SK-N-SH treated with all-trans-retinoic acid at 6 μM for 48 hours (cell line): ENCODE measurements around the gene PIM1.

Source experiments
- ARNTL ChIP-seq: fragments of 450-650 bp; formaldehyde crosslinking; IDR thresholded peaks from 2 replicates; pipeline ENCODE4 v1.5.0; 2020; ENCODE audit warnings: low read depth, mild to moderate bottlenecking, moderate library complexity, borderline replicate concordance
- PPARA ChIP-seq: fragments of 250-450 bp; sonication (Bioruptor Pico); IDR thresholded peaks from 2 replicates; pipeline ENCODE4 v1.5.0; 2020; ENCODE audit warnings: mild to moderate bottlenecking, borderline replicate concordance
- RARB ChIP-seq: fragments of 250-450 bp; sonication (Bioruptor Pico); IDR thresholded peaks from 2 replicates; pipeline ENCODE4 v1.8.0; 2021; ENCODE audit warnings: mild to moderate bottlenecking, moderate library complexity
- ZFP3 ChIP-seq: fragments of 250-450 bp; sonication (Bioruptor Pico); IDR thresholded peaks from 2 replicates; pipeline ENCODE4 v1.5.0; 2020; ENCODE audit warnings: mild to moderate bottlenecking, moderate library complexity
- ZFP30 ChIP-seq: fragments of 450-650 bp; formaldehyde crosslinking; IDR thresholded peaks from 2 replicates; pipeline ENCODE4 v1.5.0; 2022; ENCODE audit warnings: mild to moderate bottlenecking, moderate library complexity
- TF ChIP-seq, protein P1 (sequence below): fragments of 250-450 bp; sonication (Bioruptor Pico); IDR thresholded peaks from 2 replicates; pipeline ENCODE4 v1.8.0; 2020; ENCODE audit warnings: mild to moderate bottlenecking, moderate library complexity, borderline replicate concordance
- TF ChIP-seq, protein P2 (sequence below): fragments of 250-450 bp; sonication (Bioruptor Pico); IDR thresholded peaks from 2 replicates; pipeline ENCODE4 v1.5.1; 2021; ENCODE audit warnings: mild to moderate bottlenecking, moderate library complexity
- TF ChIP-seq, protein P3 (sequence below): fragments of 250-450 bp; sonication (Bioruptor Pico); IDR thresholded peaks from 2 replicates; pipeline ENCODE4 v1.5.1; 2020; ENCODE audit warnings: low read depth, mild to moderate bottlenecking, moderate library complexity

DNA sequence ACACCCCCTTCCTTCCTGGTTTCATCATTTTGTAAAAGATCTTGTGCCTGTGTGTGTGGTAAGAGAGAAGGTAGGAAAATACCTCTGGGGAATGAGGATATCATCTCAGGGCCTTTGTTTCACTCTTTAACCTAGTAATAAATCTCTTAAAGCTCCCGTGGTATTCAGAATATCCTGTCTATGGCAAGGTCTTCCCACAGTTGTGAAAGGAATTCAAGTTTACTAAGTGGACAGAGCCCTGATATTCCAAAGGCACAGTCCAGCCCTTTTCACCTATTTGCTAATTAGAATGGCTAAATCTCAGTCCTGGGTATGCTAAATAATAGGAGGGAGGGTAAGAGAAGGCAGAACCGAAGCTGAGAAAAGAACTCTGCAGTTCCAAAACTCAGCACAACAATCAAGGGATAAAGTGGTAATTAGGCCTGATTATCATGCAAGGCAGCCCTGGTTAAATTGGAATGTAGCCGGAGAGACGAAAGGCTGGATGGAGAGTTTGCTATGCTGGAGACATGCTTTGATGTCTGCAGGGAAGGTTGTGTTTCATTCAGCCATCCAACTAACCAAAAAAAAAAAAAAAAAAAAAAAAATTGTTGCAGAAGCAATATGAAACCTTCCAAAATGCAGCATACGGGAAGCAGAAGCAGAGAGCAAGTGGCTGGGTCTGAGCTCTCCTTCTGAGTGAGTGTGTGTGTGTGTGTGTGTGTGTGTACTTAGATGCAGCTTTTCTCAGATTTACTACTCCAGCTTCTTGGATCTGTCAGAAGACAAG, 28.5 kb upstream of the PIM1 start:
- TF ChIP-seq, protein P1, sequence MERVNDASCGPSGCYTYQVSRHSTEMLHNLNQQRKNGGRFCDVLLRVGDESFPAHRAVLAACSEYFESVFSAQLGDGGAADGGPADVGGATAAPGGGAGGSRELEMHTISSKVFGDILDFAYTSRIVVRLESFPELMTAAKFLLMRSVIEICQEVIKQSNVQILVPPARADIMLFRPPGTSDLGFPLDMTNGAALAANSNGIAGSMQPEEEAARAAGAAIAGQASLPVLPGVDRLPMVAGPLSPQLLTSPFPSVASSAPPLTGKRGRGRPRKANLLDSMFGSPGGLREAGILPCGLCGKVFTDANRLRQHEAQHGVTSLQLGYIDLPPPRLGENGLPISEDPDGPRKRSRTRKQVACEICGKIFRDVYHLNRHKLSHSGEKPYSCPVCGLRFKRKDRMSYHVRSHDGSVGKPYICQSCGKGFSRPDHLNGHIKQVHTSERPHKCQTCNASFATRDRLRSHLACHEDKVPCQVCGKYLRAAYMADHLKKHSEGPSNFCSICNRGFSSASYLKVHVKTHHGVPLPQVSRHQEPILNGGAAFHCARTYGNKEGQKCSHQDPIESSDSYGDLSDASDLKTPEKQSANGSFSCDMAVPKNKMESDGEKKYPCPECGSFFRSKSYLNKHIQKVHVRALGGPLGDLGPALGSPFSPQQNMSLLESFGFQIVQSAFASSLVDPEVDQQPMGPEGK, result no peak
- TF ChIP-seq RARB (CRISPR knock-in tag) (no peak), ZFP3 (CRISPR knock-in tag) (no peak), ZFP30 (CRISPR knock-in tag) (no peak), PPARA (no peak), ARNTL (no peak)
- TF ChIP-seq, protein P2, sequence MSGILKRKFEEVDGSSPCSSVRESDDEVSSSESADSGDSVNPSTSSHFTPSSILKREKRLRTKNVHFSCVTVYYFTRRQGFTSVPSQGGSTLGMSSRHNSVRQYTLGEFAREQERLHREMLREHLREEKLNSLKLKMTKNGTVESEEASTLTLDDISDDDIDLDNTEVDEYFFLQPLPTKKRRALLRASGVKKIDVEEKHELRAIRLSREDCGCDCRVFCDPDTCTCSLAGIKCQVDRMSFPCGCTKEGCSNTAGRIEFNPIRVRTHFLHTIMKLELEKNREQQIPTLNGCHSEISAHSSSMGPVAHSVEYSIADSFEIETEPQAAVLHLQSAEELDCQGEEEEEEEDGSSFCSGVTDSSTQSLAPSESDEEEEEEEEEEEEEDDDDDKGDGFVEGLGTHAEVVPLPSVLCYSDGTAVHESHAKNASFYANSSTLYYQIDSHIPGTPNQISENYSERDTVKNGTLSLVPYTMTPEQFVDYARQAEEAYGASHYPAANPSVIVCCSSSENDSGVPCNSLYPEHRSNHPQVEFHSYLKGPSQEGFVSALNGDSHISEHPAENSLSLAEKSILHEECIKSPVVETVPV (CRISPR knock-in tag), result no peak
- TF ChIP-seq, protein P3, sequence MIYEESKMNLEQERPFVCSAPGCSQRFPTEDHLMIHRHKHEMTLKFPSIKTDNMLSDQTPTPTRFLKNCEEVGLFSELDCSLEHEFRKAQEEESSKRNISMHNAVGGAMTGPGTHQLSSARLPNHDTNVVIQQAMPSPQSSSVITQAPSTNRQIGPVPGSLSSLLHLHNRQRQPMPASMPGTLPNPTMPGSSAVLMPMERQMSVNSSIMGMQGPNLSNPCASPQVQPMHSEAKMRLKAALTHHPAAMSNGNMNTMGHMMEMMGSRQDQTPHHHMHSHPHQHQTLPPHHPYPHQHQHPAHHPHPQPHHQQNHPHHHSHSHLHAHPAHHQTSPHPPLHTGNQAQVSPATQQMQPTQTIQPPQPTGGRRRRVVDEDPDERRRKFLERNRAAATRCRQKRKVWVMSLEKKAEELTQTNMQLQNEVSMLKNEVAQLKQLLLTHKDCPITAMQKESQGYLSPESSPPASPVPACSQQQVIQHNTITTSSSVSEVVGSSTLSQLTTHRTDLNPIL (CRISPR knock-in tag), result no peak
